ENCODE measurements around the gene SIVA1. TPM values are rescaled to one million over a fixed set of nuclear protein-coding genes. Genes with fewer than 3 reads are reported as not detected.

The SIVA1 gene
- total RNA-seq, 1 experiment from 2014 or later: 85.8 TPM

- CTCF ChIA-PET: no interaction called here
- BruUV-seq (replicated peaks): no TSS peak
- DNase-seq: no peak
- peaks cover 10% of the 10 kb centered on the region for H3K4me1 ChIP-seq (replicated peaks; ENCODE audit: insufficient read depth)
- H3K27me3 ChIP-seq (ENCODE audit: insufficient read depth, low read depth): no peaks in the 10 kb centered on the region
- POLR2A ChIA-PET (ENCODE audit: unreplicated experiment): no interaction called here
- H3K36me3 ChIP-seq (ENCODE audit: low read depth): no peaks in the 10 kb centered on the region
- H3K27ac ChIP-seq: no peak overlapping the region
- intact Hi-C loops (cut with micrococcal nuclease; ENCODE audit: unreplicated experiment): no loop called here
- H3K79me2 ChIP-seq (ENCODE audit: low read depth): peaks cover 35% of the 10 kb centered on the region
- H3K9me2 ChIP-seq (ENCODE audit: insufficient read depth): no peaks in the 10 kb centered on the region
- peaks cover 40% of the 10 kb centered on the region for H4K20me1 ChIP-seq (ENCODE audit: insufficient read depth)
- H3F3A ChIP-seq (ENCODE audit: insufficient read depth, low read depth): no peaks in the 10 kb centered on the region
- H3K4me2 ChIP-seq: no peak overlapping the region
- no peak overlapping the region for H3K4me3 ChIP-seq
- no peaks in the 10 kb centered on the region for H3K9me3 ChIP-seq (ENCODE audit: insufficient read depth, low read depth)
- no peak for TF ChIP-seq CTCF (conservative IDR thresholded peaks at IDR 0.05)
- no peak for TF ChIP-seq EZH2 (IDR thresholded peaks at IDR 0.05; ENCODE audit: low read depth)
- H2AFZ ChIP-seq: no peak overlapping the region
Observed at GRCh38 chr14:104788873-104789663, 36.1 kb downstream of the SIVA1 start.

- H2AFZ ChIP-seq: no peak overlapping the region
- H3K4me1 ChIP-seq (replicated peaks; ENCODE audit: insufficient read depth): peaks cover 14% of the 10 kb centered on the region
- H3K79me2 ChIP-seq (ENCODE audit: low read depth): peaks cover 43% of the 10 kb centered on the region
- ChIA-PET CTCF (no interaction called here), POLR2A (ENCODE audit: unreplicated experiment) (no interaction called here)
- H3F3A ChIP-seq (ENCODE audit: insufficient read depth, low read depth): no peaks in the 10 kb centered on the region
- TF ChIP-seq EZH2 (IDR thresholded peaks at IDR 0.05; ENCODE audit: low read depth) (no peak), CTCF (conservative IDR thresholded peaks at IDR 0.05) (no peak)
- H3K27me3 ChIP-seq (ENCODE audit: insufficient read depth, low read depth): no peaks in the 10 kb centered on the region
- no peak overlapping the region for H3K27ac ChIP-seq
- no peaks in the 10 kb centered on the region for H3K9me3 ChIP-seq (ENCODE audit: insufficient read depth, low read depth)
- H4K20me1 ChIP-seq (ENCODE audit: insufficient read depth): peaks cover 45% of the 10 kb centered on the region
- H3K9me2 ChIP-seq (ENCODE audit: insufficient read depth): no peaks in the 10 kb centered on the region
- H3K4me3 ChIP-seq: no peak overlapping the region
- BruUV-seq (replicated peaks): no TSS peak
- no peaks in the 10 kb centered on the region for H3K36me3 ChIP-seq (ENCODE audit: low read depth)
- no peak for DNase-seq
- intact Hi-C loops (cut with micrococcal nuclease; ENCODE audit: unreplicated experiment): no loop called here
- no peak overlapping the region for H3K4me2 ChIP-seq
Observed at GRCh38 chr14:104789752-104790743, 37.1 kb downstream of the SIVA1 start.

GRCh38 chr14:104791425-104791824, 38.5 kb downstream of the SIVA1 start:
- Histone ChIP-seq H3F3A (ENCODE audit: insufficient read depth, low read depth) (peaks cover 6% of the 10 kb centered on the region; the same call in 1 of the 2 replicates), H4K20me1 (ENCODE audit: insufficient read depth) (peaks cover 45% of the 10 kb centered on the region), H3K9me2 (ENCODE audit: insufficient read depth) (no peaks in the 10 kb centered on the region), H2AFZ (no peak overlapping the region), H3K4me1 (replicated peaks; ENCODE audit: insufficient read depth) (peaks cover 18% of the 10 kb centered on the region), H3K27ac (no peak overlapping the region), H3K4me2 (no peak overlapping the region), H3K4me3 (no peak overlapping the region), H3K36me3 (ENCODE audit: low read depth) (no peaks in the 10 kb centered on the region), H3K27me3 (ENCODE audit: insufficient read depth, low read depth) (no peaks in the 10 kb centered on the region), H3K79me2 (ENCODE audit: low read depth) (peaks cover 43% of the 10 kb centered on the region), H3K9me3 (ENCODE audit: insufficient read depth, low read depth) (no peaks in the 10 kb centered on the region)
- intact Hi-C loops (cut with micrococcal nuclease; ENCODE audit: unreplicated experiment): no loop called here
- CTCF ChIA-PET: no interaction called here
- BruUV-seq (replicated peaks): no TSS peak
- POLR2A ChIA-PET (ENCODE audit: unreplicated experiment): interaction anchor here (0.7 kb wide), 1 partner anchor 180 kb away, joined by 4 read pairs; no protein-coding TSS in a partner anchor
- DNase-seq: no peak
- TF ChIP-seq CTCF (conservative IDR thresholded peaks at IDR 0.05) (no peak), EZH2 (IDR thresholded peaks at IDR 0.05; ENCODE audit: low read depth) (no peak)
